ENCODE data around the gene NOTUM.
"Not testable (repeated sequence)": the region's sequence is repeated elsewhere in the genome, so short reads cannot be mapped to it uniquely, and the experiment has no call there.

Gene NOTUM

GRCh38 chr17:81996232-81996756 is 35.3 kb upstream of the NOTUM start:
- DNase-seq = no peak

GRCh38 chr17:81995463-81996231 is 34.7 kb upstream of the NOTUM start:
- DNase-seq = no peak

GRCh38 chr17:81994593-81995462 is 33.8 kb upstream of the NOTUM start:
- DNase-seq = no peak

- no peak for DNase-seq
Observed at GRCh38 chr17:81993729-81994592, 33.0 kb upstream of the NOTUM start.

GRCh38 chr17:81992306-81993102 is 31.5 kb upstream of the NOTUM start:
- DNase-seq = no peak

GRCh38 chr17:81991684-81992305 is 30.8 kb upstream of the NOTUM start:
- no peak for DNase-seq

- DNase-seq = no peak
Observed at GRCh38 chr17:81990836-81991683, 30.1 kb upstream of the NOTUM start.

GRCh38 chr17:81987161-81987770 is 26.3 kb upstream of the NOTUM start:
- DNase-seq = no peak

GRCh38 chr17:81986606-81987005 is 25.6 kb upstream of the NOTUM start:
- no peak for DNase-seq

- no peak for DNase-seq
Observed at GRCh38 chr17:81984773-81985410, 23.9 kb upstream of the NOTUM start.

GRCh38 chr17:81983639-81984373 is 22.8 kb upstream of the NOTUM start:
- DNase-seq = no peak

GRCh38 chr17:81983011-81983638 is 22.1 kb upstream of the NOTUM start:
- DNase-seq = no peak

- DNase-seq = not testable (repeated sequence)
Observed at GRCh38 chr17:81981511-81981910, 20.5 kb upstream of the NOTUM start.

- no peak for DNase-seq
Observed at GRCh38 chr17:81980707-81981343, 19.8 kb upstream of the NOTUM start.

GRCh38 chr17:81980122-81980521 is 19.1 kb upstream of the NOTUM start:
- DNase-seq = no peak

- DNase-seq = no peak
Observed at GRCh38 chr17:81978524-81979298, 17.7 kb upstream of the NOTUM start.

Data from NCI-H1105 (cell line).